Ramos (cell line): ENCODE results near the gene WBP1L.
"Not testable (repeated sequence)": the region's sequence is repeated elsewhere in the genome, so short reads cannot be mapped to it uniquely, and the experiment has no call there.

Source experiments
- in situ Hi-C: fragments of 300-500 bp; cut with MboI; formaldehyde crosslinking; loops from one replicate; pipeline ENCODE4 v1.14.3; 2022; ENCODE audit warnings: low sequenced_read_pairs; ENCODE audit not compliant: unreplicated experiment

WBP1L gene

DNA sequence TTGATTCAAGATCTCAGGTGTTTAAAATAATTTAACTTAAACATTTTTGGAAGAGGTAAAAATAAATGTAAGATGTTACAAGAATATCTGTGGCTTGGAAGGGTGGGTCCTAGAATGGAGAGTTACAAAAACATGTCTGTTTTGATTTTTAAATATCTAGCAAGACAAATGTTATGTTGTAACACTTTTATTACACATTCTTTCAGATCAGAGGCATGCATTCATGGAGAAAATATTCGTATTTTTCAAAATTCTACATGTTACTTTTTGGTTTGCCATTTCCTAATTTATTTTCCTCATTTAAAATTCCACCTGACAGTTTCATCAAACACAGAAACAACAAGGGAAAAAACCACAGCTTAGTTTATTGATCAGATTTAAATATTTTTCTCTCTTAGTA lies 10.0 kb downstream of the WBP1L start:
- in situ Hi-C loops, result no loop called here

DNA sequence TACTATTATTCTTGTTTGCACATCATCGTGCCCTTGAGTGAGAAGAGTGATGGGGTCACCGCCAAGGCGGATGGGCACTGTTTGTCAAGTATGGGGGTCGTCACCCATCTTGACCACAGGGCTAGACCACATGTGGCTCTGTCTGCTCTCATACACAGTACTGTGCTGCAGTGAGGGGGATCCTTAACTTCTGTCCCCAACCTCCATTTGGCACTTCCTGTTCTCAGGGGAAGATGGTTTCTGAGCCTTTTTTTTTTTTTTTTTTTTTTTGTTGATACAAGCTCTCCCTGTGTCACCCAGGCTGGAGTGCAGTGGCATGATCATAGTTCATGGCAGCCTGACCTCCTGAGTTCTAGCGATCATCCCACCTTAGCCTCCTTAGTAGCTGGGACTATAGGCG lies 13.6 kb downstream of the WBP1L start:
- in situ Hi-C loops, result no loop called here

DNA sequence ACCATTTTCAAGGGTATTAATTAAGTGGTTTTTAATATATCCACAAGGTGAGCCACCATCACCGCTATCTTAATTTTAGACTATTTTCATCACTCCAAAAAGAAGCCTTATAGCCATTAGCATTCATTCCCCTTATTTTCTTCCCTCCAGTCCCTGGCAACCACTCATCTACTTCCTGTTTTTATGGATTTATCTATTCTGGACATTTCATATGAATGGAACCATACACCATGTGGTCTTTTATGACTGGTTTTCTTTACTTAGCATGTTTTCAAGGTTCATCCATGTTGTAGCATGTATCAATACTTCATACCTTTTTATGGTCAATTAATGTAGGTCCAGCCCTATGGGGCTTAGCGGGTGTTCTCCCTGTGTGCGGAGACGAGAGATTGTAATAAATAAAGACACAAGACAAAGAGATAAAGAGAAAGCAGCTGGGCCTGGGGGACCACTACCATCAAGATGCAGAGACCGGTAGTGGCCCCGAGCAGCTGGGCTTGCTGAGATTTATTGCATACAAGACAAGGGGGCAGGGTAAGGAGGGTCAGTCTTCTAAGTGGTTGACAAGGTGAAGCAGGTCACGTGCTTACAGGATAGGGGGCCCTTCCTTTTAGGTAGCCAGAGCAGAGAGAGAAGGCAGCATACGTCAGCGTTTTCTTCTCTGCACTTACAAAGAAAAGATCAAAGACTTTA lies 14.6 kb downstream of the WBP1L start:
- in situ Hi-C loops, result no loop called here

DNA sequence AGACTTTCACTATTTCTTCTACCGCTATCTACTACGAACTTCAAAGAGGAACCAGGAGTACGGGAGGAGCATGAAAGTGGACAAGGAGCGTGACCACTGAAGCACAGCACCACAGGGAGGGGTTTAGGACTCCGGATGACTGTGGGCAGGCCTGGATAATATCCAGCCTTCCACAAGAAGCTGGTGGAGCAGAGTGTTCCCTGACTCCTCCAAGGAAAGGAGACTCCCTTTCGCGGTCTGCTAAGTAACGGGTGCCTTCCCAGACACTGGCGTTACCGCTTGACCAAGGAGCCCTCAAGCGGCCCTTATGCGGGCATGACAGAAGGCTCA lies 15.2 kb downstream of the WBP1L start:
- in situ Hi-C loops, result not testable (repeated sequence)

DNA sequence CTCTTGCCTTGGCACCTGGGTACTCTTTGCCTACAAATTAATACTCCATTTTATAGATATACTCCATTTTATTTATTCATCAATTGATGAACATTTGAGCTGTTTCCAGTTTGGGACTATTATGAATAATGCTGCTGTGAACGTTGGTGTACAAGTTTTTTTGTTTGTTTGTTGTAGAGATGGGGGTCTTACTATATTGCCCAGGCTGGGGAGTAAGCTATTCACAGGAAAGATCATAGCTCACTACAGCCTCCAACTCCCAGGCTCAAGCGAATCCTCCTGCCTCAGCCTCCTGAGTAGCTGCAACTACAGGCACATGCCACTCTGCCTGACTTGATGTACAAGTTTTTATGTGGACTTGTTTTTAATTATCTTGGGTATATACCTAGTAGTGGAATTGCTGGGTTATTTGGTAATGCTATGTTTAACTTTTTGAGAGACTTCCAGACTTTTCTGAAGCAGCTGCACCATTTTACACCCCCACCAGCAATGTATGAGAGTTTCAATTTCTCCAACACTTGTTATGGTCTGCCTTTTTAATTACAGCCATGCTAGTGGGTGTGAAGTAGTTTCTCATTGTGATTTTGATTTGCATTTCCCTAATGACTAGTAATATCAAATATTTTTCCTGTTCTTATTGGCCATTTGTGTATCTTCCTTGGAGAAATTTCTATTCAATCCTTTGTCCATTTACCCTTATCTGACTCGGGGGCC lies 15.9 kb downstream of the WBP1L start:
- in situ Hi-C loops, result no loop called here

DNA sequence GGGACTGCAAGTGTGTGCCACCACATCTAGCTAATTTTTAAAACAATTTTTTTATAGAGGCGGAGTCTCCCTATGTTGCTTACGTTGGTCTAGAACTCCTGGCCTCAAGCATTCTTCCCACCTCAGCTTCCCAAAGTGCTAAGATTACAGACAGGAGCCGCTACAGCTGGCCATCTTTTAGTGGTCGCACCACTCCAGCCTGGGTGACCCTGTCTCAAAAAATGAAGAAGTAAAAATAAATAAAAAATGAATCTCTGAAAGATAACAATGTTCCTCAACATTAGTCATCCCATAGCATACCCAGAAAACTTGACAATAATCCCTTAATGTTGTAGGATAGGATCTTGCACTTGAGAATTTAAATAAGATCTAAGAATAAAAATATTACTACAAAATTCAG lies 18.2 kb downstream of the WBP1L start:
- in situ Hi-C loops, result no loop called here

DNA sequence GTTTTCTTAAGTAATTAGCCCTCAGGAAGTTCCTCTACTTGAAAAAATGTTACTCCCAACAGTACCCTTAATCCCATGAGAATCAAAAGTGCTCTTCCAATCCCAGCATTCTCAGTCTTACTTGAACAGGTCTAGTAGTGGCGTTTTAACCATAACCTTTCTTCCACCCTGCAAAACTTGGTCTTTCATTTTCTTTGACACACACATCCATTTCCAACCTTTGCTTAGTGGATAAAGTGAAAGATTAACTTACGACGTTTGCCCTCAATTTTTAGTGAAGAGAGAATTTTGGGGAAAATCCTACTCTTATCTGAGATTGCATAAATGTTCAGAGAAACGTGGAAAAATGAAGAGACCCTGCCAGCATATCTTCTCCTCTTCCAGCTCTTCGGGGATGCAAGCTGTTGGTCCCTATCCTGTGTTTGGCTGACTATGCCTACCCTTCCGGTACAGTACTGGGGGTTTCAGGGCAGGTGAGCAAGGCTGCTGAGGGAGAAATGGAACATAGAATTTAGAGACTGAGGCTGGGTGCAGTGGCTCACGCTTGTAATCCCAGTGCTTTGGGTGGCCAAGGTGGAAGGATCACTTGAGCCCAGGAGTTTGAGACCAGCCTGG lies 18.8 kb downstream of the WBP1L start:
- in situ Hi-C loops, result no loop called here

DNA sequence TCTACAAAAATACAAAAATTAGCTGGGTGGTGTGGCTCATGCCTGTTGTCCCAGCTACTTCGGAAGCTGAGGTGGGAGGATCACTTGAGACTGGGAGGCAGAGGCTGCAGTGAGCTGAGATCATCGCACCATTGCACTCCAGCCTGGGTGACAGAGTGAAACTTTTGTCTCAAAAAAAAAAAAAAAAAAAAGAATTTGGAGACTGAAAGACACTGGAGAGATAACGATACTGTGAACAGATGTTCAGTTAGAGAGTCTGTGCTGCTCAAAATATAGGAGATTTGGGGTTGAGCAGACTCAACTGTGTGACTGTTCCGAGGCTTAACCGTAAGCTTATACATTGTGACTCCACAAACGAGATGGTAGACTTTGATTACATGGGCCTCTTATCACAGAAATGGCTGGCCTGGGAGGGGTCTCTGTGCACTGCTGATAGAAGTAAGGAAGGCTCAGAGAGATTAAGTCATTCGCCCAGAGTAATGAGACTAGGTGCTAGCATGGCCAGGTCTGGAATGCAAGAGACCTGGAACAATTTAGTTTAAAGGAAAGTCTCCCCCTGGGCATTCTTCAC lies 19.4 kb downstream of the WBP1L start:
- in situ Hi-C loops, result no loop called here

DNA sequence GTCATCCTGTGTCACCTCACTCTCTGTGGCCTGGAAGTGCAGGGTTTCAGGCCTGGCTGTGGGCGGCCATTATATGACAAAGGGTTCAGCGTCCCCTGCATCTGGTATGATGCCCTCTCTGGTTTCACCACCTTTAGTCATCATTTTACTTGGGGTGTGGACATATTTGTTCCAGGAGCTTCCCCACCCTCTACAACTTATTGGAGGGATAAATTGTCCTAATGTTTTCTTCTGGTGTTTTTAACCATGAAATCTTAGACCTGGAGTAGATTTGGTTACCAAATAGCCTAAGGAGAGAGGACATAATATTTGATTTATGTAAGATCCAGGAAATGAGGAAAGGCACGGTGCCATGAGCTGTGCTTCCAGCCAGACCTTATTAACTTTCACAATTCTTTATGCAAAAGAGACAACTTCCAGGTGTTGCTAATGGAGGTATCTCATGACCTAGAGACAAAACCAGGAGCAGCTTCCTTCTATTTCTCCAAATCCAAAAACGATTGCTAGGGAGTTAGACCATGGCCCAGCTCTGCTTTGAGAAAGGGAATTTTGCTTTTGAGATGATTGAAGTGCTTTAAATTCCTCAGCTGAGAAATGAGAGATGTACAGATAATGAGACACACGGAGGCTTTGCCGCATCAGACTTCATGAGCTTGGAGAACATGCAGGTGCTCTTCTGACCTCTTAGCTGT lies 20.9 kb downstream of the WBP1L start:
- in situ Hi-C loops, result no loop called here

DNA sequence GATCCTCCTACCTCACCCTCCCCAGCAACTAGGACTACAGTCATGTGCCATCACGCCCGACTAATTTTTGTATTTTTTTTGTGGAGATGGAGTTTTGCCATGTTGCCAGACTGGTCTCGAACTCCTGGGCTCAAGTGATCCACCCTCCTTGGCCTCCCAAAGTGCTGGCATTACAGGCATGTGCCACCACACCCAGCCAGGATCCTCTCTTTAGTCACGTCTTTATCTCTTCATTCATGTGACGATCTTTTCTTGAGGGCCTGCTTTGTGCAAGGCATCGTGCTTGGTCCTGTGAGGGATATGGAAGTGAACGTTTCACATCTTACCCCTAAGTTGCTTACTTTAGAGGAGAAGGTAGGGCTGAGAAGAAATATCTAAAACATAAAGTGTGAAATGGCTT lies 21.6 kb downstream of the WBP1L start:
- in situ Hi-C loops, result no loop called here

DNA sequence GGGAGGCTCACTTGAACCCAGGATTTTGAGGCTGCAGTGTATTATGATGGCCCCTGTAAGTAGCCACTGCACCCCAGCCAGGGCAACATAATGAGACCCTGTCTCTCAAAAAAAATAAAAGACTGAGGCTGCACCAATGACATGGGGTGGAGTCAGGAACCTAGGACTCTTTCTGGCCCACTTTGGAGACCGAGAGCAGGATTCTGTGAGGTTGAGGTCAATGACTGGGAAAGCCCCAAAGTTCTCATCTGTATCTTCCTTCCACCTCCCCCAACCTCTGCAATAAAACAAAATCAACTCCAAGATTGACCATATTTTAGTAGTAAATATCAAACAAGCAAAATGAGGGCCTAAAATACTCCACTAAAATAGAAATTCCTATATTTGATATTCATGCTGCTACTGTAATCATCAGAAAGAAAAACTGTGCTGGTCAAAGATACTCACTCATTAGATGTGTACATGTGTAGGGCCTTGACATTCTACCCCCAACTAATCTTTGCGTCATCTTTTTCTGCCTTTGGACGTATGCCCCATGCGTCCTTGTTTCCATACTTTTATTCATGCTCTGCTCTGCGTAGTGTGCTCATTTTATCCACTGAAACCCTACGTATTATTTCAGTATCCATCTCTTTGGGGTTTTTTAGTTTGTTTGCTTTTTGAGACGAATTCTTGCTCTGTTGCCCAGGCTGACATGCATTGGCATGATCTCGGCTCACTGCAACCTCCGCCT lies 23.8 kb downstream of the WBP1L start:
- in situ Hi-C loops, result no loop called here

DNA sequence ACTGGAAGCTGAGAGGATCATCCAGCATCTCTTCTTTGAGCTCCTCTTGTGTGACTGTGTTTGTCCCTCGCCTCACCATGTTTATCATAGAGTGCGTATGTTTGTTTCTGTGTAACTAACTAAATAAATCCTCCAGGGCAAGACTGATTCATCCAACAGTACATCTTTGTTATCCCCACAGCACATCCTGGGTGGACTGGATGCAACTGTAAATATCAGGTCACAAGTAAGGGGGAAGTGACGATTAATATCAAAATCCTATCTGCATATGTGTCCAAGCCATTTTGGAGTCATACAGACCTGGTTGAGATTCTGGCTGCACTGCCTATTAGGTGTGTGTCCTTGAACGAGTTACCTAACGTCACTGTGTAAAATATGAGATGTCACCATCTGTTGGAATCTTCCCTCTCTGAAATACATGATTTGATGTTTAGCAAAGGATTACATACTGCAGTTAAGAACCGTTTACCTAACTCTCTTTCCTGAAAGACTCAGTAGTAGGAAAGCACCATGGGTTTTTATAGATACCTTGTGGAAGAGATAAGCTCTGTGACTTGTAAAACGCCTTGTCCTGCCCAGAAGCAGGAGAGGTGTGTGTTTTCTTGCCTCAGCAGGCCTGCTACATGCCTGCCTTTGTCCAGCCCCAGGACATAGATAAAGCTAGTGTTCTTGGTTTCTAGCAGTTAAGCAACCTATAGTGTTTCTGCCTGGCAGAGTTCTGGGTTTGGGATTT lies 25.8 kb downstream of the WBP1L start:
- in situ Hi-C loops, result no loop called here

DNA sequence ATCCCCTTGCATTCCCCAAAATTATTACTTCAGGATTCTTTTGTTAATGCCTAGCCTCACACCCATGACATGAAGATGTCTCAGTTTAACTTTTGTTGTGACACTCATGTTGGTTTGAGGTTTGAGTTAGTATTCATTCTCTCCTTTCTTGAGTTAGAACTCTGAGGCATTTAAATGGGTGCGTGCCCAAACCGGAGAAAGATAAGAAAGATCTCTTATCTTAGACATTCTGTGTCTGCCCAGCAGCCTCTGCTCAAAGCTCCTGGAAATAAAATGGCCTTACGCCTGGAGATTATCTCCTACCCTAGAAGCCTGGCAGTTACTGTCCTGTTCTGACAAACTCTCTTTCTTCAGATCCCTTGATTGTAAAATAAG lies 26.3 kb downstream of the WBP1L start:
- in situ Hi-C loops, result no loop called here

DNA sequence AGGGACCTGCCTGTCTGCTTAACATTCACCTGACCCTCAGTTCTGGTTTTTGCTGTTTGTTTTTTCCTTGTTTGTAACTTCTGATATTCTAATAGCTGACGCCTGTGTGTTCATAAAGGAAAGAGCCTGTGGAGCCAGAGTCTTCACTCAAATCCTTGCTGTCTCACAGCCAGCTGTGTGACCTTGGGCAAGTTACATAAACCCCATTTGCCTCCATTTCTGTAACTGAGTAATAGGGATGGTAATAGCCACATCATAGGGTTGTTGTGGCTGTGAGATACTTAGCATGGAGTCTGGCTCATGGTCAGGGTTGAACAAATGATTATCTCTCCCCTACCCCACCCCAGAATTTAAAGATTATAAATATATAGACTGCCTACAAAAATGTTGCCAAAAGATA lies 27.0 kb downstream of the WBP1L start:
- in situ Hi-C loops, result no loop called here

DNA sequence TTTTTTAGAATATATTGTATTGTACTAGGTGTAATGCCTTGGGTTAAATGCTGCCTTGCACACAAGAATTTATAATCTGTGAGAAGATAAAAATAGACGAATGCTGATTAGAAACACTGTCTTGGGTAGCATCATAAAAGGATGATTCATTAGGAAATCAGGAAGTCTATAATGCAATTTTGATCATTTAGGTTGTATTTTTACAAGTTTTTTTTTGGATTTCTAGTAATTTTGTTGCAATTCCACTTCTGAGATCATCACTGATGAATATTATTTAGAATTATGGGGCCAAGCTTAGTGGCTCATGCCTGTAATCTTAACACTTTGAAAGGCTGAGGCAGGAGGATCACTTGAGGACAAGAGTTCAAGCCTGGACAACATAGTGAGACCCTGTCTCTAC lies 29.6 kb downstream of the WBP1L start:
- in situ Hi-C loops, result no loop called here

DNA sequence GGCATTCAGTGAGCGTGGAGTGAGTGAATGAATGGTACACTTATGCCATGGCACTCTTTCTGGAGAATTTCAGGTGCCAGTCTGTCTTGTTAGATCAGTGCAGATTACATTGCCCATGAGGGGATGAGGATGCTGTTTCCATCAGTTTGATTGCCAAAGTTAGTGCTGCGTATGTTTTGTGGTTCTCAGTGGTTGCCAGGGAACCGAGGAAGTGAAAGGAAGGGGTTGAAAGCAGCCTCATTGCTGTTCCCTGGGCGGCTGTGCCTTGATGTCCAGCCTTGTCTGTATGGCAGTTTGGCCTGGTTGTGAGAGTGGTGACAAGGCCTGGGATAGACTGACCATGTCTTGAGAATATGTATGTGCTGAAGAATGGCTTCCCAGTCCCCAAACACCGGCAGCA lies 30.2 kb downstream of the WBP1L start:
- in situ Hi-C loops, result no loop called here

DNA sequence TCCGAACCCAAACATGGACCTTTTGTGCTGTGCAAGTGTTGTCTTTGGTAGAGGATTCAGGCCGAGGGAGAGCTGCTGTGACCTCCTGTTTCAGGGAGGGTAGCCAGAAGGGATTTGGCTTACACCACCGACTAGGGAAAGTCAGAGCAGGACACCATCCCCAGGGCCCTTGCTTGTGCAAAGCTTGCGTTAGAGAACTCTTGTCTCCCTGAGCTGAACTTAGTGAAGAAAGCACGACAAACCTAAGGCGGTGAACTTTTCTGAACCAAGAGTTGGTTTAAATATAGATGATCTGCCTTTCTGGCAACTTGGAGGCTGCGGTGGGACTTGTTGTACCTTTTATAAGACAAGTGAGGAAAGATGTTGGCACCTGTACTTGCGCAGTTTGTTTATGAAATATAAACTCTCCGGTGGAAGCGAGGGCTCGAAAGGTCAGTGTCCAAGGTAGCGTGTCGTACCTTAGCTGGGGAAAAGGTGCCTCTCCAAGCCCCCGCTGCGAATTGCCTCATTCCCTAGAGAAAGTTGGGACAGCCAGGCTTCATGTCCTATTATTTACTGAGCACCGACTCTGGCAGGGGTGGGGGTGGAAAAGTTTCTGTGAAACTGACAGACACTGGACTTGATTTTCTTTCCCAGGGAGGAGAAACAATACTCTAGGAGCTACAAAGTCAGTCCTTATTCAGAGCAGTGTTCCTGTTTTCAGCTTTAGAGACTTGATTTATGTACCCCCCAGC lies 31.6 kb downstream of the WBP1L start:
- in situ Hi-C loops, result no loop called here

DNA sequence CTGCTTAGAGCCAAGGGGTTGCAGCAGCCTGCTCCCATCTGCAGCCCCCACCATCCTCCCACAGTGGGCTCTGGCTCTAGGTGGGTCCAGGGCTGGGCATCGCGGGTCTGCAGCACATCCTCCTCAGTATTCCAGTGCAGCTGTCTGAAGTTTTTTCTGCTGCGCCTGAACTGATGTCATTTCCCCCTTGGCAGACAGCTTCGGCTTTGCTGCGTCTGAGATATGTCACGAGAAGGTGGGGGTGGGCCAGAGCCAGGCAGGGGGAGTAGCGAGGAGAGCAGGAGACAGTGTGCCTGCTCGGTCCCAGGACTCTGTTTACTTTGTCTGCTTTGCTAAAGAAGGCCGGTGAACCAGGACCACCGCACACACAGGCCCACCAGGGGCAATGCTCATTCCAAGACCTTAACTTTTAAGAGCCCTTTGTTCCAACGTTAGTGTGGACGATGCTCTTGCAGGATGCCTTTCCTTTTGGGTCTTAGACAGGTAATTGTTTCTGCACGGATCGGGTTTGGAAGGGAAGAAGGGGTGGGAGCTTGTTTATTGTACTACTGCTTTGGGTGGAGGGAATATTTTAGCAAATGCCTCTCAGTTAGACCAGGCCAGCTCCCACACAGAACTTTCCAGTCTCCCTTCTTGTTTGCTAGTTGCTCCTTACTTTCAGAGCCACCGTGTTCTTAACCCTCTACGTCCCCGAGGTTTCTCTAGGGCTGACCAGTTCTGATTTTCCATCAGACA lies 32.4 kb downstream of the WBP1L start:
- in situ Hi-C loops, result no loop called here
